Measurements from ENCODE around the gene DACH1. TPM values are rescaled to one million over a fixed set of nuclear protein-coding genes. Genes with fewer than 3 reads are reported as not detected.

Gene DACH1
- total RNA-seq, 1 experiment from 2014 or later = 0.31 TPM

- TF ChIP-seq ARID4B (CRISPR knock-in tag; IDR thresholded peaks at IDR 0.05; ENCODE audit: borderline replicate concordance) (no peak), ATF1 (CRISPR knock-in tag; IDR thresholded peaks at IDR 0.05) (no peak), RELA (CRISPR knock-in tag; IDR thresholded peaks at IDR 0.05; ENCODE audit: borderline replicate concordance) (no peak), ZNF121 (CRISPR knock-in tag; IDR thresholded peaks at IDR 0.05) (no peak), HMGA2 (CRISPR knock-in tag; IDR thresholded peaks at IDR 0.05) (no peak), ATF3 (CRISPR knock-in tag; conservative IDR thresholded peaks at IDR 0.05) (no peak), CTCF (IDR thresholded peaks at IDR 0.05) (no peak), ZNF425 (CRISPR knock-in tag; conservative IDR thresholded peaks at IDR 0.05) (no peak), CREM (CRISPR knock-in tag; IDR thresholded peaks at IDR 0.05) (no peak), SMAD4 (CRISPR knock-in tag; IDR thresholded peaks at IDR 0.05) (no peak), GTF2I (CRISPR knock-in tag; conservative IDR thresholded peaks at IDR 0.05) (no peak), ATF6 (CRISPR knock-in tag; IDR thresholded peaks at IDR 0.05) (no peak), SMAD3 (CRISPR knock-in tag; IDR thresholded peaks at IDR 0.05; ENCODE audit: borderline replicate concordance) (no peak), CREB1 (CRISPR knock-in tag; IDR thresholded peaks at IDR 0.05) (no peak), TCF7 (CRISPR knock-in tag; IDR thresholded peaks at IDR 0.05; ENCODE audit: low read depth) (no peak), E2F5 (CRISPR knock-in tag; IDR thresholded peaks at IDR 0.05) (0 out of 2 replicates have a peak, but pooled peaks have one; percentile 47), FOXP4 (CRISPR knock-in tag; IDR thresholded peaks at IDR 0.05) (no peak), FOXP1 (CRISPR knock-in tag; IDR thresholded peaks at IDR 0.05; ENCODE audit: borderline replicate concordance) (peak; percentile 1; the same call in 1 of the 2 replicates), USF2 (CRISPR knock-in tag; IDR thresholded peaks at IDR 0.05) (no peak), ZBTB21 (CRISPR knock-in tag; IDR thresholded peaks at IDR 0.05; ENCODE audit: borderline replicate concordance) (peak; percentile 29; the same call in 1 of the 2 replicates), PRRX2 (CRISPR knock-in tag; IDR thresholded peaks at IDR 0.05) (no peak), NR3C1 (CRISPR knock-in tag; conservative IDR thresholded peaks at IDR 0.05; ENCODE audit: low read depth) (no peak)
Measured at GRCh38 chr13:71864986-71865873, 1.8 kb downstream of the DACH1 start (continued).
